BLaER1 treated with 17β-estradiol and CSF1 and Interleukin-3, amounts not matched to agents 10 nM and 100 nM (cell line): ENCODE results near the gene TESK2.
"Not testable (repeated sequence)": the region's sequence is repeated elsewhere in the genome, so short reads cannot be mapped to it uniquely, and the experiment has no call there.

Experiments
- H3K27ac ChIP-seq, 11 experiments: shearing (Covaris generic); formaldehyde crosslinking; 2 replicates each; pipeline ENCODE4 v1.8.1; 2022
- H3K27me3 ChIP-seq, 11 experiments: shearing (Covaris generic); formaldehyde crosslinking; 2 replicates each; pipeline ENCODE4 v1.8.1; 2022
- H3K36me3 ChIP-seq, 11 experiments: shearing (Covaris generic); formaldehyde crosslinking; 2 replicates each; pipeline ENCODE4 v1.8.1; 2022
- H3K4me1 ChIP-seq, 10 experiments: shearing (Covaris generic); formaldehyde crosslinking; 2 replicates each; pipeline ENCODE4 v1.8.1; 2022
- H3K4me2 ChIP-seq, 11 experiments: shearing (Covaris generic); formaldehyde crosslinking; 2 replicates each; pipeline ENCODE4 v1.8.1; 2022
- H3K4me3 ChIP-seq, 10 experiments: shearing (Covaris generic); formaldehyde crosslinking; 2 replicates each; pipeline ENCODE4 v1.8.1; 2022
- H3K9ac ChIP-seq, 11 experiments: shearing (Covaris generic); formaldehyde crosslinking; 2 replicates each; pipeline ENCODE4 v1.8.1; 2022
- H3K9me3 ChIP-seq, 11 experiments: shearing (Covaris generic); formaldehyde crosslinking; replicated peaks in 1 of 11; 2 replicates each; pipeline ENCODE4 v1.8.1; 2022
- H4K20me1 ChIP-seq, 11 experiments: shearing (Covaris generic); formaldehyde crosslinking; 2 replicates each; pipeline ENCODE4 v1.8.1; 2022
- Cebpa-rat ChIP-seq, 11 experiments: shearing (Covaris generic); IDR thresholded peaks; 2 replicates each; pipeline ENCODE4 v1.8.1; 2022

Gene TESK2

DNA sequence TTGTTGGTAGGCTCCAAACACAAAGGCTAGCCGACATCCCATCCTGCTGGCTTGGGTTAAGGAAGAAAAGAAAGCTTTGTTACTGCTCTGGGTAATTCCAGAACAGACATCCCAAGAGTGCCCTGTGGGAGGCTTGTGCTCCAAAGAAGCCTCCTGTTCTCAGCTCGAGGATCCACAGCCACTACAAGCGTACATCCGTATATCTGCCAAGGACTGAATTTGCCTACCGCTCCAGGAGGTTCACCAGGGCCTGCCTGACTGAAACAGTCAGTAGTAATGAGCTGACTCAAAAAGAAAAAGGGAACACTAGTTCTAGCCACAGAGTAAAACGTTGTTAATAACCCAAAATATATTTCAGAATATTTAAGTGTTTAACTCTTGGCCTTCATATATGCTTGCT lies 125.9 kb downstream of the TESK2 start:
- Histone ChIP-seq H3K27me3 (no peaks in the 10 kb centered on the region), H3K4me3 (no peak overlapping the region), H3K9ac (no peak overlapping the region), H3K4me1 (peaks cover 11 to 27% (median 14%) of the 10 kb centered on the region in 10 experiments; a peak in 19 of 20 replicates), H3K36me3 (no peaks in the 10 kb centered on the region), H3K4me2 (no peak overlapping the region), H3K27ac (no peak overlapping the region), H4K20me1 (no peaks in the 10 kb centered on the region), H3K9me3 (no peaks in the 10 kb centered on the region)
- TF ChIP-seq Cebpa-rat (IDR thresholded peaks at IDR 0.05), result no peak

DNA sequence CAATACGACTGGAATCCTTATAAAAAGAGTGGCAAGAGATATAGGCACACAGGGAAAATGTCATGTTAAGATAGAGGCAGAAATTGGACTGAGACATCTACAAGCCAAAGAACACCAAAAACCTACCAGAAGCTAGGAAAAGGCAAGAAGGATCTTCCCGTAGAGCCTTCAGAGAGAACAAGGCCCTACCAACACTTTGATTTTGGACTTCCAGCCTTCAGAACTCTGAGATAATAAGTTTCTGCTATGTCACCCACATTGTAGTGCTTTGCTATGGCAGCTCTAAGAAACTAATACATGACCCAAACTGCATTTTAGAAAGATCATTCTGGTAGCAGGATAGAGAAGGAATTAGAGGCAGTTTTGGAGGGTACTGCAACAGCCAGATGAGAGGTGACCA lies 126.7 kb downstream of the TESK2 start:
- no peak overlapping the region for H3K9ac ChIP-seq
- H3K27me3 ChIP-seq, result no peaks in the 10 kb centered on the region
- no peaks in the 10 kb centered on the region for H4K20me1 ChIP-seq
- peaks cover 12 to 29% (median 16%) of the 10 kb centered on the region in 10 experiments; a peak in 19 of 20 replicates for H3K4me1 ChIP-seq
- no peak for TF ChIP-seq Cebpa-rat (IDR thresholded peaks at IDR 0.05)
- no peaks in the 10 kb centered on the region for H3K36me3 ChIP-seq
- H3K9me3 ChIP-seq, result no peaks in the 10 kb centered on the region
- no peak overlapping the region for H3K4me2 ChIP-seq
- H3K27ac ChIP-seq, result no peak overlapping the region
- no peak overlapping the region for H3K4me3 ChIP-seq

DNA sequence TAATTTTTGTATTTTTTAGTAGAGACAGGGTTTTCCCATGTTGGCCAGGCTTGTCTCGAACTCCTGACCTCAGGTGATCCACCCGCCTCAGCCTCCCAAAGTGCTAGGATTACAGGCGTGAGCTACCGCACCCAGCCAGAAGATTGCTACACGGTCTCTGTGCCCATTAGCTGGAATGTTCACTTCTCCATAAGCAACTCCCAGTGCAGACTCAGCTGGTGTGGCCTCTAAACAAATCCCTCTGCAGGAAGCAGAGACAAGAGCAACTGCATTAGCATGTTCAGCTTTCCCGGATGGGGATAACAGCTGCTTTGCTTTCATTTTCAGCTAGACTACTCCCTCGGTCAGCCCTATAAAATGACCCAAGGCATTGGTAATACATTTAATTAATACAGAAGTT lies 130.0 kb downstream of the TESK2 start:
- Histone ChIP-seq H3K4me3 (peak overlapping the region in 2 of 10 experiments; percentile 18 to 28; a peak in 3 of 20 replicates), H3K4me1 (peaks cover 12 to 24% (median 16%) of the 10 kb centered on the region in 10 experiments; a peak in 19 of 20 replicates)

DNA sequence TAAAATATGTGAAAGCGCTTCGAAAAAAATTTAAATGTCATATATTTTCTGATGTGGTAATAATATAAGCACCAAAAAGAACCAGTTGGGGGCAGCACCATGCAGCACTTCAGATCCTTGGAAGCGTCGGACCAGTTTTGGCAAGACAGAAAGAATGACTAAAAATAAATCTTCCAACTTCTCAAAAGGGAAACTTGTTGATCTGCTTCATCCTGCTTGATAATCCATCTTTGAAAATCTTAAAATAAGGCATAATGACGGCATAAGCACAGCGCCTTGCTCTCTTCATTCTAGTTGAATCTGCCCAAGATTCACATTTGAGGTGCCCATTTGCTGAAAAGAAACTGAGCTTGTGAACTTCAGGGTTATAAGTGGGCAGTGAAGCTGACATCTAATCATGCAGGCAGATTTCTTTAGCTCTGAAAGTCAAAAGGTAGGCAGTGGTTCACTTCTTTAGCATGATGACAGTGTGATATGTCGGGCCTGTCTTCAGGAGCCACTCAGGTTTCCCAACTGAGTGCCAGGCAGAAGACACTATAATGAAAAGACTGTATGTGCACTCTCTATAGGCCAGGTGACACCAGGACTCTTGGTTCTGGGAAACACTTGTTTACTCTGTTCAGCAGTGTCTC lies 131.0 kb downstream of the TESK2 start:
- H3K27me3 ChIP-seq, result no peaks in the 10 kb centered on the region

More for the DNA sequence above, 130.0 kb downstream of the TESK2 start:
- H4K20me1 ChIP-seq, H3K27me3 ChIP-seq, H3K9me3 ChIP-seq, H3K36me3 ChIP-seq: not testable (repeated sequence)
- Histone ChIP-seq H3K4me2 (peak overlapping the region; percentile 8 to 77 (median 46); a peak in 17 of 22 replicates), H3K9ac (peak overlapping the region in 3 of 11 experiments; percentile 27 to 51 (median 29); a peak in 3 of 22 replicates), H3K27ac (peak overlapping the region in 2 of 11 experiments; percentile 1 to 14; a peak in 2 of 22 replicates)

DNA sequence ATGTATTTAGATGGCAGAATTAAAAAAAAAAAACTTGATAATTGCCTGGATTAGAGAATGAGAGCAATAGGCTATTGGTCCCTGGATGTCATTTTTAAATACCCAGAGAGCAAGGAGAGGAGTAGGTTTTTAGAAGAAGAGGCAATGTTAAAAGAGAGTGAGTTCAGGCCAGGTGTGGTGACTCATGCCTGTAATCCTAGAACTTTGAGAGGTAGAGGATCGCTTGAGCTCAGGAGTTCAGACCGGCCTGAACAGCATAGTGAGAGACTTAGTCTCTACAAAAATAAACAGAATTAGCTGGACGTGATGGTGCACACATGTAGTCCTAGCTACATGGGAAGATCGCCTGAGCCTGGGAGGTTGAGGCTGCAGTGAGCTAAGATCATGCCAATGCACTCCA lies 134.8 kb downstream of the TESK2 start:
- Histone ChIP-seq H4K20me1 (no peaks in the 10 kb centered on the region), H3K4me2 (no peak overlapping the region), H3K4me3 (no peak overlapping the region), H3K9me3 (no peaks in the 10 kb centered on the region), H3K36me3 (peaks cover 0 to 25% (median 0%) of the 10 kb centered on the region in 11 experiments; a peak in 3 of 22 replicates), H3K9ac (no peak overlapping the region), H3K4me1 (peaks cover 12 to 21% (median 14%) of the 10 kb centered on the region in 10 experiments; a peak in 19 of 20 replicates), H3K27me3 (no peaks in the 10 kb centered on the region), H3K27ac (no peak overlapping the region)
- TF ChIP-seq Cebpa-rat (IDR thresholded peaks at IDR 0.05), result no peak

More for the DNA sequence above, 131.0 kb downstream of the TESK2 start:
- peak overlapping the region; percentile 18 to 77 (median 44); a peak in 19 of 22 replicates for H3K4me2 ChIP-seq
- no peaks in the 10 kb centered on the region for H4K20me1 ChIP-seq
- no peaks in the 10 kb centered on the region for H3K9me3 ChIP-seq
- H3K27ac ChIP-seq, result peak overlapping the region in 4 of 11 experiments; percentile 0 to 21 (median 4); a peak in 4 of 22 replicates
- H3K4me1 ChIP-seq, result peaks cover 12 to 24% (median 16%) of the 10 kb centered on the region in 10 experiments; a peak in 19 of 20 replicates
- no peak overlapping the region for H3K4me3 ChIP-seq
- no peak for TF ChIP-seq Cebpa-rat (IDR thresholded peaks at IDR 0.05)
- peak overlapping the region in 8 of 11 experiments; percentile 2 to 46 (median 12); a peak in 9 of 22 replicates for H3K9ac ChIP-seq
- H3K36me3 ChIP-seq, result peaks cover 0 to 4% (median 0%) of the 10 kb centered on the region in 11 experiments; a peak in 2 of 22 replicates

DNA sequence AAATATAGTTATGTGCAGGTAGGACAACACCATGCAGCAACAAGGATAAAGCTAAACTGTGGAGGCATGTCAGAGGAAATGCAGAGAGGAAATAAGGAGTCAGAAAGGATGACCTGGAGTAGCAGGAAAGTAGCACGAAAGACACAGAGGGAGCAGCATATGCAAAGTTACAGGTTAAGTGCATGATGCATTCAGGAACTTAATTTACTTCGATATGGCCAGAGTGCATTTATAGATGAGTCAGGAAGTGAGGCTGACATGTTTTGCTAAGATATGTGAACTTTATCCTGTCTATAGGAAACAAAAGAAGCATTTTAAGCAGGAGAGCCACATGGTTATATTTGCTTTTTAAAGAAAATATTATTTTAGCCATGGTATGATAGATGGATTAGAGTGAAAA lies 135.3 kb downstream of the TESK2 start:
- Histone ChIP-seq H3K4me1 (peaks cover 8 to 16% (median 9%) of the 10 kb centered on the region in 10 experiments; a peak in 19 of 20 replicates), H3K9me3 (no peaks in the 10 kb centered on the region), H3K4me2 (no peak overlapping the region), H3K27me3 (no peaks in the 10 kb centered on the region), H3K36me3 (peaks cover 0 to 25% (median 0%) of the 10 kb centered on the region in 11 experiments; a peak in 3 of 22 replicates), H3K27ac (no peak overlapping the region), H3K9ac (no peak overlapping the region), H3K4me3 (no peak overlapping the region), H4K20me1 (no peaks in the 10 kb centered on the region)
- TF ChIP-seq Cebpa-rat (IDR thresholded peaks at IDR 0.05), result no peak

DNA sequence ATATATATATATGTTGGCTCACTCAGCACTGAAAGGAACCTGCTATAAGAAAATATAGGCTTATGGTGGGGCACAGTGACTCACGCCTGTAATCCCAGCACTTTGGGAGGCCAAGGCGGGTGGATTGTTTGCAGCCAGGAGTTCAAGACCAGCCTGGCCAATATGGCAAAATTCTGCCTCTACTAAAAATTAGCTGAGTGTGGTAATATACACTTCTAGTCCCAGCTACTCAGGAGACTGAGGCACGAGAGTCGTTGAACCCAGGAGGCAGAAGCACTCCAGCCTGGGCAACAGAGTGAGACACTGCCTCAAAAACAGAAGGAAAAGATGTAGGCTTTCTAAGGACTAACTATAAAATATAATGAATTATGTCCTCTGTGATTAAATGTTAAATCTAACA lies 136.1 kb downstream of the TESK2 start:
- peaks cover 0 to 25% (median 0%) of the 10 kb centered on the region in 11 experiments; a peak in 3 of 22 replicates for H3K36me3 ChIP-seq
- no peak overlapping the region for H3K9ac ChIP-seq
- H3K9me3 ChIP-seq, result no peaks in the 10 kb centered on the region
- H3K27ac ChIP-seq, result no peak overlapping the region
- no peaks in the 10 kb centered on the region for H3K27me3 ChIP-seq
- H3K4me2 ChIP-seq, result no peak overlapping the region
- no peaks in the 10 kb centered on the region for H4K20me1 ChIP-seq
- H3K4me3 ChIP-seq, result no peak overlapping the region
- H3K4me1 ChIP-seq, result peaks cover 0 to 8% (median under 1%) of the 10 kb centered on the region in 10 experiments; a peak in 9 of 20 replicates
- no peak for TF ChIP-seq Cebpa-rat (IDR thresholded peaks at IDR 0.05)

DNA sequence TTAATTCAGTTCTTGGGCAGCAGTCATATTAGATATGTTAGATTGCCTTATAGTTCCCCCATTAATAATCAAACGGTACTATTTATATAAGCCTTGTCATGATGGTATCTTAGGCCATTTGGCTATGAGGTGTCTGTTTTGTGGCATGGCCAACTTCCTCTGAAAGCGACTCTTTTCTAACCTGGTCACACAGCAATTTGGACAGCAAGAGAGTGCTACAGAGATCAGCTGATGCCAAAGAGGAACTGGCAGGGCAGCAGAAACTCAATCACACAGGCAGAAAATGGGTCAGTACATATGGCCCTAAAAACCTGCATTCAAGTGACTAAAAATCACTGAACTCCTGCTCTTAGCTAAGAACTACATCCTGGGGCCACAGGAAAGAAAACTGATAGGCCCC lies 137.3 kb downstream of the TESK2 start:
- Histone ChIP-seq H4K20me1 (peaks cover 0 to 7% (median 0%) of the 10 kb centered on the region in 11 experiments; a peak in 1 of 22 replicates), H3K36me3 (peaks cover 0 to 25% (median 0%) of the 10 kb centered on the region in 11 experiments; a peak in 3 of 22 replicates), H3K4me1 (peaks cover 0 to 8% (median 0%) of the 10 kb centered on the region in 10 experiments; a peak in 4 of 20 replicates), H3K27me3 (no peaks in the 10 kb centered on the region), H3K9ac (no peak overlapping the region), H3K9me3 (no peaks in the 10 kb centered on the region), H3K27ac (no peak overlapping the region), H3K4me2 (peak overlapping the region in 2 of 11 experiments; percentile 20 to 38; a peak in 1 of 22 replicates), H3K4me3 (no peak overlapping the region)
- no peak for TF ChIP-seq Cebpa-rat (IDR thresholded peaks at IDR 0.05)

DNA sequence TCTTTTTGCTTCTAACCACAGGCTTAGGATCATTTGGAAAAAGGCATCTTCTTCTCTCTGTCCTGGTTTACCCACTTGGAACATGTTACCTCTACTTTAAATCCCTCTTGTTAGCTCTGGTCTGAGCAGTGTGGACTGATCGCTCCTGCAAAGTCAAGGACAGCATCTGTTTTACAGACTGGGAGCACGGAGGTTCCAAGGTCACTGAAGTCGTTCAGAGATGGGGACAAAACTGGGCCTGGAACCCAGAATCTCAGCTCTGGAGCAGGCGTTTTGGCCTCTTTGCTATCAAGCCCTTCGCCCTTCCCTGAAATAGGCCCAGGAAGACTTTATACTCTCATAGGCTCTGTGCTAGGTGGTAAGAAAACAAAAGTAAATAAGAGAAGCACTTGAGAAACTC lies 139.5 kb downstream of the TESK2 start:
- Histone ChIP-seq H3K9ac (no peak overlapping the region), H3K4me1 (peaks cover 0 to 8% (median 0%) of the 10 kb centered on the region in 10 experiments; a peak in 4 of 20 replicates), H3K27me3 (no peaks in the 10 kb centered on the region), H3K4me3 (no peak overlapping the region), H3K9me3 (no peaks in the 10 kb centered on the region), H3K27ac (no peak overlapping the region), H3K4me2 (no peak overlapping the region), H3K36me3 (peaks cover 0 to 37% (median 5%) of the 10 kb centered on the region in 11 experiments; a peak in 12 of 22 replicates), H4K20me1 (peaks cover 0 to 7% (median 0%) of the 10 kb centered on the region in 11 experiments; a peak in 1 of 22 replicates)
- TF ChIP-seq Cebpa-rat (IDR thresholded peaks at IDR 0.05), result no peak
